Astrocyte (in vitro differentiated cells and primary cell): ENCODE measurements around the gene NCAM2.

Experiments used
- CTCF ChIP-seq: IDR thresholded peaks from 2 replicates; pipeline ENCODE4 v1.5.1; 2011; ENCODE audit warnings: low read depth, mild to moderate bottlenecking, inconsistent platforms, low read length, moderate library complexity; ENCODE audit not compliant: insufficient read depth
- EZH2 ChIP-seq: IDR thresholded peaks from 2 replicates; pipeline ENCODE4 v1.6.1; 2012; ENCODE audit warnings: mild to moderate bottlenecking, low read length, inconsistent platforms; ENCODE audit not compliant: insufficient read depth

GRCh38 chr21:20994790-20995189 lies 3.4 kb upstream of the NCAM2 start:
- TF ChIP-seq CTCF (no peak), EZH2 (no peak)
